GM18526 (cell line): ENCODE results near the gene AQP2.

Experiments used
- POLR2A ChIP-seq: IDR thresholded peaks from 3 replicates; pipeline ENCODE4 v1.6.1; 2011; ENCODE audit not compliant: insufficient read length; ENCODE audit errors: extremely low read depth

Gene AQP2

GRCh38 chr12:49944046-49944445, 6.5 kb upstream of the AQP2 start:
- TF ChIP-seq POLR2A: no peak

DNA sequence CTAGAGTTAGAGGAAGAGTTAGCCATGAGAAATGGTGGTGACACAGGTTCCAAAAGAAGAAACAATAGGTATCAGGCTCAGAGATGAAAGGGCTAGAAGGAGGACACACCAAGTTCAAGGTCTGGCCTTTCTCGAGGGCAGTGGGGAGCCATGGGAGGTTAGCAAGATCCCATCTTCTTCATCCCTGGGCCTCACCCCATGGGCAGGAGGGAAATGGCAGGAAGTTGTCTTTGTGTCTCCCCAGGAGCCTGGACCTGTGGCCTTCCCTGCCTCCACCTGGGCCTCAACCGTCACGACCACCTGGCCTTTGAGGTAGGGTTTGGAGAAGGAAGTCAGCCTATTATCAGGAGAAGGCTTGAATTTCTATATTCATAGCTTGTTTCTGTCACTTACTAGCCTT, 5.8 kb upstream of the AQP2 start:
- TF ChIP-seq POLR2A: no peak

DNA sequence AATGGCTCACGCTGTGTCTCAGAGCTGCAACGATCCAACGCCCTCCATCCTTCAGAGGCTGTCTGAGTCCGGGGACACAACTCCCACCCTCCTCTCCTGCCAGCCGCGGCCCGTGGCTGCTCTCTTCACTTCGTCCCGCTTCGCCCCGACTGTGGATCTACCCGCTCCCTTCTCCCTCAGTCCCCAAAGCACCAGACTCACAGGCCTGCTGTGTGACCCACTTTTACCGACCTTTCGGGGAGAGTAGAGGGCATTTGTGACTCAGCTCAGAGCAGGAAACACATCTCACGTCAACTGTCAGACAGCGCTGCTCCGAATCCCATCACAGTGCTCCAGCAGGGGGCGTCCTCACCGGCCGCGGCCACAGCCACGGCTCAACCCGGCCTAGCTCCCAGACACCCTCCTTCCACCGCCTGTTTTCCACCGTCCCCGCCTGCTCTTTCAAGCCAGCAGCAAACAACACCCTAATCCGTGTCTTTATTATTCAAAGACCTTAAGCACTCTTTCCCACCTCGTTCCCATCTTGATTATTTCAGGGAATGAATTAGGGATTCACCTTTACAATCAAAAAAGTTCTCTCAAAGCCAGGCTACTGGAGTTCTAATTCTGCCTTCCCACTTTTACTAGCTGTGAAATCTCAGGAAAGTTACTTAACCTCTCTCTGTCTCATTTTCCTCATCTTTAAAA, 5.0 kb upstream of the AQP2 start:
- TF ChIP-seq POLR2A: no peak

GRCh38 chr12:49946086-49946485, 4.5 kb upstream of the AQP2 start:
- no peak for TF ChIP-seq POLR2A

DNA sequence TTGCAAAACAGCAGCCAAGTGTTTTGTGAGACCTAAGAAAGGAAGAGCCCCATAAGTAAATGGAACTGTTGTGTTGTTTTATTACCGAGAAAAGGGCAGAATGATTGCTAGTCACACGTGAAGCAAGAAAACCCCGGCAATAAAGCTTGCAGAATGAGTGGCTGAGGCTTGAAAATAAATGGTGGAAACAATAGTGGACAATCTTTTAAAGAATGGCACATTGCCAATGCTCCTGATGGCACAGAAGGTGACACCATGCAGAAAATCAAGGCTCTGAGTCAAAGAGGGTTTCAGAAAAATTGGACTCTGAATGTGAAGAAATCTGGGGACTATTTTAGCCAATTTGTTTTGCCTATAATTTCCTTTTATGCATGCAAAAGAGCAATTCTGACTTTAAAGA, 4.0 kb upstream of the AQP2 start:
- TF ChIP-seq POLR2A: no peak

DNA sequence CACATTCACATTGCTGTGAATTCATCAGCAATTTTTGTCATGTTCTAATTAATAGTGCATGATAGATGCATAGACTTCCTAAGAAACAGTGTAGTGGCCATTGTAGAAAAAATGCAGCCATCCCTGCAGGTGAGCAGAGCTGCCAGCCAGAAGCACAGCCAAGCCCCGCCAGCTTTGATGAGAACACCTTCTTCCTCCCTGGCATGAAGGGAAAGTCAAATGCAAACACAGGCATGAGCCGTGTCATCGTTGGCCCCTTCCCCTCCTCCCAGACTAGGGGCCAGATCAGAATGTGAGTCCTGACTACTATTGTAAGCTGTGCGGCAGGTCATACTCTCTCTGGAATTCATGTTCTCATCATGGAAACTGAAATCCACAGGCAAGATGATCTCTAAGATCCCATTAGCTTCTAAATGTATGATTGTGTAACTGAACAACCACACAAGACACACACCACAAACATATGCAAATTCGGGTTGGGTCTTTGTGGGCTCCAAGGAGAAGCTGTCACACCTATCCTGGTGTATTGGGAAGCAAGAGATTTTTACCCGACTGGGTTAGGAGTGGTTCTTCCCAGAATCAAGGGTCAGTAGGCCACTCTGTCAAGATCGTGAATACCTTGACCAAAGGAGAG, 2.8 kb upstream of the AQP2 start:
- TF ChIP-seq POLR2A: no peak

- no peak for TF ChIP-seq POLR2A
These were observed 1.4 kb upstream of the AQP2 start for GRCh38 chr12:49948866-49949845.

DNA sequence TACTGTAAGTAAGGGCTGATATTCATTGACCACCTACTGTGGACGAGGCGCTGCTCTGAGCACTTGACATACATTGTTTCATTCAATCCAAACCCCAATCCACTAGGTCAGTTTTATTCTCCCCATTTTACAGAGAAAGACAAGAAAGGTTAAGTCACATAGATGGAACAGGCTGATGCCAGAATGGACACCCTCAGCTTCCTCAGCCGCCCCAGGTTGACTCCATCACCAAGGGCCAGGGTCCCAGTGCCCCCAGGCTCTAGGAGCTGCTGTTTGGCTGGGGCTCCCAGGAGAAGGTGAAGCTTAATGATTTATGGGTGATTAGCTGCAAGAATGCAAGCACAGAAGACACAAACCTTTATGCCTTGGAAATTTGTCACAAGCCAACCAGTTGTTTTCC, 671 bp upstream of the AQP2 start:
- TF ChIP-seq POLR2A: no peak

DNA sequence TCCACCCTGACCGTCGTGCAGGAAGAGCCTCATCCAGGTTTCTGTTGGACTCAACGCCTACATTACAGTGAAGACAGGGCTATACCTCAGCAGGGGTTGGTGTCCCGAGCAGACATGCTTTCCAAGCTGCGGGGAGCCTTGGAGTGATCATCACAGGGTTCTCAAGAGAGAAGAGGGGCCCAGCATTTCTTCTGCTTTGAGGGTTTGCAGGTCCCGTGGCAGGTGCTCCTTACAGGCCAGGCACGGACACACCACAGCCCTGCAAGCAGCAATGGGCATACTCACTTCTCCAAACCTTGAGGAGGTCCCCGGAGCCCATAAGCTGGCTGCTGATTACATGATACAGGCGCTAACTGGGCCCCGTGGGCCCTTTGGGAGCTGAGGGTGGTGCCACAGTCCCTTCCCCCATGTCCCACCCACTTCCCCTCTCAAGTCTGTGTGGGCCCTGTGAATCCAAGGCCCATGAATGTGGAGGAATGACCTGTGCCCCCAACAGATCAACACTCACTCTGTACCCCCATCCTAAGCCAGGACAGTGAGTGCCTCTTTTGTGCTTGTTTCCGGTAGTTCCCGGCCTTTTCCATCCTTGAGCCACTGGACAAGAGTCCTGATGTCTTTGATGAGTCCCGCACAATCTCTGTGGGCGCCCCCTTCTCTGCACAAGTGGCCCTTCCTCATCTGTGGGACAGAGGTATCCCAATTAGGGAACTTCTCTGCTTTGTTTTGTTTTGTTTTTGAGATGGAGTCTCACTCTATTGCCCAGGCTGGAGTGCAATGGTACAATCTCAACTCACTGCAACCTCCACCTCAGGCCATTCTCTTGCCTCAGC, 1.1 kb downstream of the AQP2 start:
- no peak for TF ChIP-seq POLR2A

GRCh38 chr12:49952391-49953055, 2.0 kb downstream of the AQP2 start:
- TF ChIP-seq POLR2A: no peak

DNA sequence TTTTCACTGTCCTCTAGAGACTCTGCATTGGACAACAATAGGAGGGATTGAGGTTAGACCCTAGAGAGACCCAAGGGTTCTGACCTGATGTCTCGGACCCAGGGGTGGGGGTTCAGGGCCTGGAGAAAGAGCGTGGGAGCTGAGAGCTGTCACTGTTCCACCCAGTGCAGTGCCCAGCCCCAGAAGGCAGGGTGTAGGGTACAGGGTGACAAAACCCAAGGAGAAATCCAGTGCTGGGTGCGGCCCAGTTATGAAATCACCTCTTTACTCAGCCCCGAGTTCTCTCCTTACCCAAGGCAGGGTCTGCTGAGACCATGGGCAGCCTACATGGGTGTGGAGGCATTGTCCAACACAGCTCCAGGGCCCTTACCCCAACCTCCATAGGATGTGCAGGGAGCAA, 2.6 kb downstream of the AQP2 start:
- TF ChIP-seq POLR2A: no peak

DNA sequence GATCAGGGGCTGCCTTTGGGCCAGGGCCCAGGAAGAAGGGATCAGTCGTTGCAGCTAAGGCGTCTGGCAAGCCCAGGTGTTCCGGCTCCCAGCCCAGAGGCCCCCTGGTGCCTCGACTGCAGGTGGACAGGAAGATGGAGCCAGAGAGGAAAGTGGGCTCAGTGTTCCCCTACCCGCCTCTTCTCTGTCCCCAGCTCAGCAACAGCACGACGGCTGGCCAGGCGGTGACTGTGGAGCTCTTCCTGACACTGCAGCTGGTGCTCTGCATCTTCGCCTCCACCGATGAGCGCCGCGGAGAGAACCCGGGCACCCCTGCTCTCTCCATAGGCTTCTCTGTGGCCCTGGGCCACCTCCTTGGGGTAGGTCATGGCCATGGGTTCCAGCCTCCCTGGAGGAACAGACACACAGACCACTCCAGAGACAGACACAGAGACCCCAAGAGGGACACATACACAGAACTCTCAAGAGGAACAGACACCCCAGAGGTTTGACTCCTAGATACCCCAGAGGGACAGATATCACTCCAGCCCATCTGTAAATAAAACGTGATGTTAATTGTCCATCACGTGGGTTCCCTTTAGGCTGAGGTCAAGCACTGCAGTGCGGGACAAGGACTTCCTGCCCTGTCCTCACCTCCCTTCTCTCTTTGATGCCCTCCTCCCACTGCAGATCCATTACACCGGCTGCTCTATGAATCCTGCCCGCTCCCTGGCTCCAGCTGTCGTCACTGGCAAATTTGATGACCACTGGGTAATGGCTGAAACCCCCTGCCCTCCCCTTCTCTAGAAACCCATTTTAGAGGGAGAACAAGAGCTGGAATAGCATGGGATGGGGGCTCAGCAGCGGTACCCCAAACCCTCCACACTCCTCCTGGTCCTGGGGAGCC, 3.7 kb downstream of the AQP2 start:
- no peak for TF ChIP-seq POLR2A

DNA sequence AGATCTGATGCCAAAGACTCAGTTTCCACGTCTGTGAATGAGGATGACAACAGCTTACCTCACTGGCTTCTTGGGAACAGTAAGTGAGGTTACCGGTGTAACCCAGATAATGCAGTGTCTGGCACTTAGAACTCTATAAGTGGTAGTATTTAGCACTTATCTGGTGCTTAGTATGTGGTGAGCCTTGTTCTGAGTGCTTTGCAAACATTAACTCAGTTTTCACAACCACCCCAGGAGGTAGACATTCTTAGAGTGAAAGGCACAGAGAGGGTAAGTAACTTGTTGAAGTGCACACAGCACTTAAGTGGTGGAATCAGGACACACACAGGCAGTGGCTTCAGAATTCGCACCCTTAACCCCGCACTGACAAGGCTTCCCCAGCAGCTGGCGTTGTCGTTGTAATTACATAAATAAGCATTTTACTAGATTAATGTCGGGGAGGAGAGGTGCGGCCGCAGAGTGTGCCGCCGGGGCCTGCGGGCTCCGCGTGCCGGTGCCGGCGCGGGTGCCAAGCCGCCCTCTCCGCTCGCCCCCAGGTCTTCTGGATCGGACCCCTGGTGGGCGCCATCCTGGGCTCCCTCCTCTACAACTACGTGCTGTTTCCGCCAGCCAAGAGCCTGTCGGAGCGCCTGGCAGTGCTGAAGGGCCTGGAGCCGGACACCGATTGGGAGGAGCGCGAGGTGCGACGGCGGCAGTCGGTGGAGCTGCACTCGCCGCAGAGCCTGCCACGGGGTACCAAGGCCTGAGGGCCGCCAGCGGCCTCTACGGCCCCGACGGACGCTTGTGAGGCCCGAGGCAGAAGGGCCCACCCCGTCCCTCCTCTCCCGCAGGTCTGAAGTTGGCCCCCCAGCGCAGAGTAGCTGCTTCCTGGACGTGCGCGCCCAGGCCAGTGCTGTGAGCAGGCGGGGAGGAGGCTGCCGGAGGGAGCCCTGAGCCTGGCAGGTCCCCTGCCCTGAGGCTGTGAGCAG, 4.6 kb downstream of the AQP2 start:
- TF ChIP-seq POLR2A: no peak
